Endothelial cell of umbilical vein (primary cell): ENCODE results near the gene FMR1NB.

Experiments used
- EZH2 ChIP-seq: IDR thresholded peaks from 2 replicates; pipeline ENCODE4 v1.6.1; 2012; ENCODE audit warnings: borderline replicate concordance, low read depth, mild to moderate bottlenecking, moderate library complexity, low read length, inconsistent platforms; ENCODE audit not compliant: severe bottlenecking
- FOS ChIP-seq: IDR thresholded peaks from 2 replicates; pipeline ENCODE4 v1.6.1; 2011; ENCODE audit warnings: mild to moderate bottlenecking, low read length, moderate library complexity, borderline replicate concordance; ENCODE audit not compliant: insufficient read depth
- GATA2 ChIP-seq: IDR thresholded peaks from 2 replicates; pipeline ENCODE4 v1.7.0; 2011; ENCODE audit warnings: low read depth, mild to moderate bottlenecking, moderate library complexity, mixed read lengths, low read length; ENCODE audit not compliant: insufficient read length, insufficient read depth
- JUN ChIP-seq: IDR thresholded peaks from 2 replicates; pipeline ENCODE4 v1.6.1; 2011; ENCODE audit warnings: borderline replicate concordance, low read depth; ENCODE audit not compliant: insufficient read length, insufficient read depth
- MYC ChIP-seq: IDR thresholded peaks from one replicate; pipeline ENCODE4 v1.6.1; 2011; ENCODE audit warnings: mild to moderate bottlenecking, low read depth, low read length
- POLR2A ChIP-seq: IDR thresholded peaks from 2 replicates; pipeline ENCODE4 v1.6.1; 2012; ENCODE audit warnings: low read depth, mild to moderate bottlenecking, control low read depth, low read length
- POLR2AphosphoS5 ChIP-seq: IDR thresholded peaks from 2 replicates; pipeline ENCODE4 v1.6.1; 2012; ENCODE audit warnings: low read depth, mild to moderate bottlenecking, control low read depth, low read length, moderate library complexity; ENCODE audit not compliant: insufficient read depth
- TF ChIP-seq, protein P1 (sequence below), 2 donors: IDR thresholded peaks; 1 replicate in 1 of 2; 2 replicates in 1 of 2; pipeline ENCODE4 v1.5.1; 2011; ENCODE audit warnings: low read length in 2 of 2, mild to moderate bottlenecking in 2 of 2, moderate library complexity in 2 of 2, control low read depth in 1 of 2, inconsistent platforms in 1 of 2, low read depth in 1 of 2; ENCODE audit not compliant: insufficient read depth in 1 of 2; ENCODE audit errors: extremely low read depth in 1 of 2
- TF ChIP-seq, protein P2 (sequence below): IDR thresholded peaks from 2 replicates; pipeline ENCODE4 v1.6.1; 2011; ENCODE audit not compliant: insufficient read depth, insufficient read length

DNA sequence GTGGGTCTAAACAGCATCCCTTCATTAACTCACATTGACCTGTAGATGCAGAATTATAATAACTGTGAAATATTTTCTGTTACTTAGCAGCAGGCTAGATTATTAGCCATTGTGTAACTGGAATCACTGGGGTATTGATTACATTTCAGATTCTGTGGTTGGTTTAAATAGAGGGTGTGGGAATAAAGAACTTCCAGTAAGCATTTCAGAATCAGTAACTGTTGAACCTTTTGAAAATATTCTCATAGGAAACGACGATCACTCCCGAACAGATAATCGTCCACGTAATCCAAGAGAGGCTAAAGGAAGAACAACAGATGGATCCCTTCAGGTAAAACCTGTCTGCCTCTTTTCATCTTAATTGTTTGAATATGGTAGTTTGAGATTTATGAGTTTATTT, 35.9 kb upstream of the FMR1NB start:
- TF ChIP-seq FOS (no peak), POLR2AphosphoS5 (no peak), POLR2A (no peak), MYC (no peak), EZH2 (no peak), JUN (no peak), GATA2 (no peak)
- TF ChIP-seq, protein P1, sequence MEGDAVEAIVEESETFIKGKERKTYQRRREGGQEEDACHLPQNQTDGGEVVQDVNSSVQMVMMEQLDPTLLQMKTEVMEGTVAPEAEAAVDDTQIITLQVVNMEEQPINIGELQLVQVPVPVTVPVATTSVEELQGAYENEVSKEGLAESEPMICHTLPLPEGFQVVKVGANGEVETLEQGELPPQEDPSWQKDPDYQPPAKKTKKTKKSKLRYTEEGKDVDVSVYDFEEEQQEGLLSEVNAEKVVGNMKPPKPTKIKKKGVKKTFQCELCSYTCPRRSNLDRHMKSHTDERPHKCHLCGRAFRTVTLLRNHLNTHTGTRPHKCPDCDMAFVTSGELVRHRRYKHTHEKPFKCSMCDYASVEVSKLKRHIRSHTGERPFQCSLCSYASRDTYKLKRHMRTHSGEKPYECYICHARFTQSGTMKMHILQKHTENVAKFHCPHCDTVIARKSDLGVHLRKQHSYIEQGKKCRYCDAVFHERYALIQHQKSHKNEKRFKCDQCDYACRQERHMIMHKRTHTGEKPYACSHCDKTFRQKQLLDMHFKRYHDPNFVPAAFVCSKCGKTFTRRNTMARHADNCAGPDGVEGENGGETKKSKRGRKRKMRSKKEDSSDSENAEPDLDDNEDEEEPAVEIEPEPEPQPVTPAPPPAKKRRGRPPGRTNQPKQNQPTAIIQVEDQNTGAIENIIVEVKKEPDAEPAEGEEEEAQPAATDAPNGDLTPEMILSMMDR (IDR thresholded peaks at IDR 0.05; ENCODE audit: extremely low read depth in 1 of 2, insufficient read depth in 1 of 2, low read depth in 1 of 2, low read length in 2 of 2): no peak
- TF ChIP-seq, protein P2, sequence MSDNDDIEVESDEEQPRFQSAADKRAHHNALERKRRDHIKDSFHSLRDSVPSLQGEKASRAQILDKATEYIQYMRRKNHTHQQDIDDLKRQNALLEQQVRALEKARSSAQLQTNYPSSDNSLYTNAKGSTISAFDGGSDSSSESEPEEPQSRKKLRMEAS: no peak
